GM12872 (cell line): ENCODE results near the gene PSD4.

Experiments
- TF ChIP-seq, protein P1 (sequence below): IDR thresholded peaks from 3 replicates; pipeline ENCODE4 v1.5.1; 2011; ENCODE audit warnings: low read depth, mild to moderate bottlenecking, low read length, moderate library complexity; ENCODE audit not compliant: insufficient read depth

PSD4 gene

GRCh38 chr2:113184531-113185230 lies 10.9 kb downstream of the PSD4 start:
- TF ChIP-seq, protein P1, sequence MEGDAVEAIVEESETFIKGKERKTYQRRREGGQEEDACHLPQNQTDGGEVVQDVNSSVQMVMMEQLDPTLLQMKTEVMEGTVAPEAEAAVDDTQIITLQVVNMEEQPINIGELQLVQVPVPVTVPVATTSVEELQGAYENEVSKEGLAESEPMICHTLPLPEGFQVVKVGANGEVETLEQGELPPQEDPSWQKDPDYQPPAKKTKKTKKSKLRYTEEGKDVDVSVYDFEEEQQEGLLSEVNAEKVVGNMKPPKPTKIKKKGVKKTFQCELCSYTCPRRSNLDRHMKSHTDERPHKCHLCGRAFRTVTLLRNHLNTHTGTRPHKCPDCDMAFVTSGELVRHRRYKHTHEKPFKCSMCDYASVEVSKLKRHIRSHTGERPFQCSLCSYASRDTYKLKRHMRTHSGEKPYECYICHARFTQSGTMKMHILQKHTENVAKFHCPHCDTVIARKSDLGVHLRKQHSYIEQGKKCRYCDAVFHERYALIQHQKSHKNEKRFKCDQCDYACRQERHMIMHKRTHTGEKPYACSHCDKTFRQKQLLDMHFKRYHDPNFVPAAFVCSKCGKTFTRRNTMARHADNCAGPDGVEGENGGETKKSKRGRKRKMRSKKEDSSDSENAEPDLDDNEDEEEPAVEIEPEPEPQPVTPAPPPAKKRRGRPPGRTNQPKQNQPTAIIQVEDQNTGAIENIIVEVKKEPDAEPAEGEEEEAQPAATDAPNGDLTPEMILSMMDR: no peak

- TF ChIP-seq, protein P1: no peak
Measured at GRCh38 chr2:113185664-113186432, 12.1 kb downstream of the PSD4 start.

GRCh38 chr2:113186433-113186796 lies 12.6 kb downstream of the PSD4 start:
- TF ChIP-seq, protein P1: no peak

DNA sequence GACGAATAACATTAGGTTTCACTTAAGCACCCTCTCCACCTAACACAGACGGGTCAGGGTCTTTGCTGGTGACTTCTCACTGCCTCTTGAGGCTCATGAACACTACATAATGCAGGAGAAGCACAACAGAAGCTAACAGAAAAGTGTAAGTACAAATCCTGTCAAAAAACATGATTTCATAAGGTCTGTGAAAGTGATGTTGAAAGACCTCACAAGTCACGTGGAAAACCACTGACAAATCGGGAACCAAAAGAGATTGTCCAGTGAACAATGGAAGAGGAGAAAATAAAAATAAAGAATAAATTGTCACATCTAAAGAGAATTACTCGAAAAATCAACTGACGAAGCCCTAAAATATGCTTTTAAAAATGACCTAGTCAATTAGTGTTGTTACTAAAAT lies 14.0 kb downstream of the PSD4 start:
- TF ChIP-seq, protein P1: no peak

DNA sequence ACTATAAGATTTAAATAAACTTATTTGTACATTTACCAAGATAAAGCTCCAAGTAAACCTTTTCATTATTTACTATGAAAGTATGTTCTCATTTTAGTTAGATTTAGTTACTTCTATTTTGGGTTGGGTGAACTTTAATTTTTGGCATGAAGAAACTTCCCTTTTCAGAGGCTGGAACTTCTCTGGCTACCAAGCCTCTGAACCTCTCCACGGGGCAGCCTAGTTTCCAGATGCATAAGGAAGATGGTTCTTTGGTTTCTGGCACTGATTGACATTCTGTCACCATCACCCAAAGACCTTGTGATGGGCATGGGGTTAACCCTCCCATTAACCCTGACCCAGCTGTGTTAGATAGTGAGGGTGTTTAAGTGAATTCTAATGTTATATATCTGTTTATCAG lies 17.1 kb downstream of the PSD4 start:
- TF ChIP-seq, protein P1: no peak

DNA sequence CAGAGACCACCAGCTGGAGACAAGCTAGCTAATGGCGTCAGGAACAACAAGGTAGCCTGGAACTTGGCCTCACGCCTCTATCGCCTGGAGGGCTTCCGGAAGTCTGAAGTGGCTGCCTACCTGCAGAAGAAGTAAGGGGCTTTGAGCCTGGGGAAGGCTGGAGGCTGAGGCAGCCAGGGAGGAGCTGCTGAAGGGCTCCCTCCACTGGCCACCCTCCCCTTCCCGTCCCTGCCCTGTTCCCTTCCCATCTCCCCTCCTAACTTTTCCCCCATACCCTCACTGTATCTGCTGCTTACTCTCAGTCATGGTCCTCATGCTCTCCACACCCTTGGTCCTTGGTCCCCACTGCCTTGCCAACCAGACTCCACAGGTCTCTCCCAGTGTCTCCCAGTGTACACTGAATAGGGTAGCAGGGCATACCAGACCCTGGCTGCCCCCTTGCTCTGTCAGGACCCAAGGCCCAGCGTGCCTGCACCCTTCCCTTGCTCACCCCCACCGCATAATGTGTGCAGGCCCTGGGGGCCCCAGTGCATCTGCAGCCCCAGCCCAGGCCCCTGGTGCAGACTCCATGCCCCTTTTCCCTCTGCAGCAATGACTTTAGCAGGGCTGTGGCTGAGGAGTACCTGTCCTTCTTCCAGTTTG lies 18.8 kb downstream of the PSD4 start:
- TF ChIP-seq, protein P1: no peak

GRCh38 chr2:113195923-113196501 lies 22.2 kb downstream of the PSD4 start:
- TF ChIP-seq, protein P1: no peak
